Activated CD8-positive, alpha-beta memory T cell treated with anti-CD3 and anti-CD28 coated beads for 36 hours (primary cell): ENCODE data around the gene THPO. TPM values are rescaled to one million over a fixed set of nuclear protein-coding genes. Genes with fewer than 3 reads are reported as not detected.

ENCODE experiments used
- CTCF ChIA-PET: fragments of 350-600 bp; sonication (Branson Sonifier 250); formaldehyde crosslinking; loops from one replicate; lab custom pipeline; 2021; ENCODE audit warnings: antibody characterized with exemption; lab: Charles Lee
- POLR2A ChIA-PET: fragments of 350-600 bp; sonication (Branson Sonifier 250); formaldehyde crosslinking; loops from one replicate; lab custom pipeline; 2021; ENCODE audit warnings: antibody characterized with exemption; lab: Charles Lee
- total RNA-seq, 2 experiments: library from RNA; stranded (reverse); gene quantifications; one replicate each; pipeline ENCODE4 v1.2.3, GENCODE V29; 2021

THPO gene
- total RNA-seq, 2 experiments from 2014 or later: not detected

DNA sequence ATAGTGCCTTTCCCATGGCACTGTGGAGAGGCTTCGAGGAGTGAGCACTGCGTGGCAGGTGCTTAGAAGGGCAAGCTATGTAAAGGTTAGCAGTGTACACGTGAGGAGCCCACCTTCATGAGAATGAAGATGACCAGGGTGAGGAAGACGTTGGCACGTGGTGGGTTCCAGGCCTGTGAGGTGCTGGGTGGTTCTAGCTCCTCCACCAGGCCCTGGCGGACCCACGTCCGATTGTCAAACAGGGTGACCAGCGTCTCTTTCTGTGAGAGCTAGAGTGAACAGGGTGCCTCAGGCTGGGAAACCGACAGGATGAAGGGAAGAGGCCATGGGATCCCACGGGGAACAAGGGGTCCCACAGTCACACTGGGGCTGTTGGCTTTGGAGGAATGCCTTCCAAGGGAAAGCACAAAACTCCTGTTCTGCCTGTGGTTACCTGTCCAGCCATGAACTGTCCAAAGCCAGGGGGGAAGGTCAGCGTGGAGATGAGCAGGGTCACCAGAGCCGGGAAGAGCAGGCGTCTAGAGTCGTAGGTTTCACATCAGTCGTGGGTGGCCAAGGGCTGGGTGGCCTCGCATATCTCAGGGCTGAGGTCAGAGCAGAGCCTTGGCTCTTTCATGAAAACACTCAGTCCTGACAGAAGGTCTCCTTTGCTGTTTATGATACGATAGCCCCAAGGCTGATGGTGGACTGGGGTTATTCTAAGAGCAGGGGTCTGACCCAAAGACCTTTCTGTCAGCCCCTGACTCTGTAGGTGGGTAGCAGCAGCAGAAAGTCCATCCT is 22.6 kb downstream of the THPO start:
- CTCF ChIA-PET: interaction anchor here (0.9 to 1.8 kb wide), 4 partner anchors 10 to 158 kb away, joined by 3 to 5 read pairs (median 4); no protein-coding TSS in a partner anchor
- POLR2A ChIA-PET: no interaction called here

DNA sequence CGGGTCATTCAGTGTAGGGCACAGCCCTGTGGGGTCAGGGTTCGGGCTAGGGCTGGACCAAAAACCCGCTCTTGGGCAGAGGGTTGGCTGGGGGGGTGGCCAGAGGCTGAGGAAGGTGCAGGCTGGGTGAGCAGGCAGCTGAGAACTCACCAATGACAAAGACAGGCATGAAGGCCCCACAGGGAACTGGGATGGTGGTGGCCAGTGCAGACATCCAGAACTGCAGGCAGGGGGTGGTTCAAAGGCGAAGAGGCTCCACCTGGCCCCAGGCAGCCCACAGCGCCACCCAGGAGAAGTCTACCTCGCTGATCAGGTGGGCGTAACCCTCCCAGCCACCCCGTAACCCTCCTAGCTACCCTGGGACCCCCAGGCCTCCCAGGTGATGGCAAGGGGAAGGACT is 23.3 kb downstream of the THPO start:
- ChIA-PET CTCF (interaction anchor here (1.1 to 1.8 kb wide), 2 partner anchors 17 to 159 kb away, joined by 3 to 5 read pairs; no protein-coding TSS in a partner anchor), POLR2A (no interaction called here)

DNA sequence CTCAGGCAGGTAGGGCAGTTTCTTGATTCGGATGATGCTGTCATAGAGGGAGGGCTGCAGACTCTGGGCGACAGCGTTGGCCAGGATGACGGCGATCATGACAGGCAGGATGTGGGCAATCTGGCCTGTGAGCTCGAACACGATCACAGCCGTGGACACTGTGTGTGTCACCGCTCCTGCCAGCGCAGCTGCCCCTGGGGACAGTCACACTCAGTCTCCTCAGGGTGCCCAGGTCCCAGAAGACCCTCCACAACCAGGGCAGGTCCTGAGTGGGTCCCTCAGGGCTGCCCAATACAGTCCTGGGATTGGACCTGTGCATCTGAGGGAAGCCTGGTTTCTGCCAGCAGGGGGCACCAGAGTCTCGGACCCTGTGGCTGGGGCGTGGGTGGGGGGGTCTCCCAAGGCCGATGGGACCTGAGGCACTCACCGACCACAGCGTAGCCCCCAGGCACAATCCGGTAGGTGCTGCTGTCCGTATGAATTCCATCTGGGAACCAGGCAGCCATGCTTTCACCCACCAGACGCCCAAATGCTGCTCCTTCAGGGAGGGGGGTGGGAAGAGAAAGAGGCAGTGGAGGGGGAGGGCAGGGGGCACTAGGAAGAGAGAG is 23.8 kb downstream of the THPO start:
- CTCF ChIA-PET: interaction anchor here (0.6 to 1.8 kb wide), 13 partner anchors 8 to 196 kb away, joined by 3 to 5 read pairs (median 3); partner anchors contain the start of genes CLCN2 and POLR2H
- POLR2A ChIA-PET: interaction anchor here (1.7 kb wide), 1 partner anchor 19 kb away, joined by 3 read pairs; no protein-coding TSS in a partner anchor

DNA sequence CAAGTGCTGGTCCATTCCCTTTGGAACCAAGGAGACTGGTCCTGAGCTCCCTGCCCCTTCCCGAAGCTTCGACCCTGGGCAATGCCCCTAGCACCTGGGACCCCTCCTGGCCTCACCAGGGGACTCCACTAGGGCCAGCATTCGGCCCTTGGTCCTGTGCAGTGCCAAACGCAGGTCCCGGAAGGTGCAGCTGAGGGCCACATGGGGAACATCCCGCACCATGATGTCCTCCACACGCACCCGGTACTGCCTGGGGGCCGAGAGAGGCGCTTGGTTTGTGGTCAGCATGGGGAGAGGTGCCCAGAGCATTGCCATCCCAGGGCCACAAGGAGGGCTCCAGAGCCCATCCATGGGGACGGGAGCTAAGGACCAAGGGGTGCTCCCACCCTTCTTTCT is 24.5 kb downstream of the THPO start:
- CTCF ChIA-PET: interaction anchor here (0.6 to 1.8 kb wide), 13 partner anchors 8 to 197 kb away, joined by 3 to 5 read pairs (median 3); partner anchors contain the start of genes CLCN2 and POLR2H
- POLR2A ChIA-PET: interaction anchor here (1.7 kb wide), 1 partner anchor 18 kb away, joined by 3 read pairs; no protein-coding TSS in a partner anchor

DNA sequence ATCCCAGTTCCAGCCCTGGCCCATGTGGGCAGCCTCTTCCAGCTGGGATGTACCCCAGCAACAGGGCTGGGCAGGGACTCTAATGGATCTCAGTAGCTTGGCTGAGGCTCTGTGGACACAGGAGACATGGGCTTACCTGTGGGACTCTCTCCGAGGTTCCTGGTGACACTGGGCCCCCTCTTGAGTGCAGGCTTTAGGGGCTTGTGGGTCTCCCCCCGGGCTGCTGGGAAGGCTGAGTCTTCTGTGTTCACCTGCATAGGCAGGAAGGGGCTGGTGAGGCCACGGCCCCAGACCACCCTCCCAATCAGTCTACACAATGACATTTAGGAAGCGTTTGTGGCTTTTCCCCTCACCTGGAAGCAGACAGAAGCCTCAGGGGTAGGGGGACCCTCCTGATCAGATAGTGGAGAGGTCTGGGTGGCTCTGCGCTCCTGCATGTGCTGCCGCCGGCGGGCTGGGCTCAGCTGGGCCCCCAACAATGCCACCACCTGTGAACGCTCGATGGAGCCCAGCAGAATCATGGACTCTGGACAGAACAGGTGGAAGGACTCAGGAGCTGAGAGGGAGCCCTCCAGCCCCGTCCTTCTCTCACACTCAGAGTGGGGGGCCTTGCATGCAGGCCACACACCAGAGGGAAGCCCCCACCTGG is 25.0 kb downstream of the THPO start:
- POLR2A ChIA-PET: interaction anchor here (1.7 kb wide), 1 partner anchor 18 kb away, joined by 3 read pairs; no protein-coding TSS in a partner anchor

DNA sequence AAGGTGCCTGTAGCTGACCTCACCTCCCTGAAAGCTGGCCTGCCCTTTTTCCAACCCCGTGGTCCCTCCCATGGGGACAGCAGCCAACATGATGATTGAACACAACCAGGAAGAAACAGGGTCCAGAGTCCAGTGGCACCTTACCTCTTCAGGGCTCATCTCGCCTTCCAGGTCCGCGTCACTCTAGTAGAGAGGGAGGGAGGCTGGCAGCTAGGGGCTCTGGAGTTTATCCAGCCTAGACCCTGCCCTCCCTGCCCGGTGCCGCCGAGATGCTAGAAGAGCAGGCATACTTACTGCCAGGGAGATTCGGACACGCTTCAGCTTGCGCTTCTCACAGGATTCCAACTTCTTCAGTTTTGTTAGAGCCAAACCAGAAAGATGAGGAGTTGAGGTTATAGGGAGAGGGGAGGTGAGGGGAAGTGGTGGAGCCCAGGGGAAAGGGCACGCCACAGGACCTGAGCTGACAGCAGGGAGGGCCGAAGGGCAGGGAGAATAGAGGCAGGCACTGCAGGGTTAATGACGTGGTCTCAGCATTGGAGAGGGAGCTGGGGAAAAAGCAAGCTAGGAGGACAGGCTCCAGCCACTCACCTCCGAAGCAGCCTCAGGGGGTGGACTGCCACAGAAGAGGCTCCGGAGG is 25.7 kb downstream of the THPO start:
- ChIA-PET POLR2A (no interaction called here), CTCF (no interaction called here)

More for the DNA sequence above, 25.0 kb downstream of the THPO start:
- CTCF ChIA-PET: interaction anchor here (0.9 to 1.8 kb wide), 7 partner anchors 9 to 50 kb away, joined by 3 to 5 read pairs (median 4); partner anchors contain the start of genes CLCN2 and POLR2H

DNA sequence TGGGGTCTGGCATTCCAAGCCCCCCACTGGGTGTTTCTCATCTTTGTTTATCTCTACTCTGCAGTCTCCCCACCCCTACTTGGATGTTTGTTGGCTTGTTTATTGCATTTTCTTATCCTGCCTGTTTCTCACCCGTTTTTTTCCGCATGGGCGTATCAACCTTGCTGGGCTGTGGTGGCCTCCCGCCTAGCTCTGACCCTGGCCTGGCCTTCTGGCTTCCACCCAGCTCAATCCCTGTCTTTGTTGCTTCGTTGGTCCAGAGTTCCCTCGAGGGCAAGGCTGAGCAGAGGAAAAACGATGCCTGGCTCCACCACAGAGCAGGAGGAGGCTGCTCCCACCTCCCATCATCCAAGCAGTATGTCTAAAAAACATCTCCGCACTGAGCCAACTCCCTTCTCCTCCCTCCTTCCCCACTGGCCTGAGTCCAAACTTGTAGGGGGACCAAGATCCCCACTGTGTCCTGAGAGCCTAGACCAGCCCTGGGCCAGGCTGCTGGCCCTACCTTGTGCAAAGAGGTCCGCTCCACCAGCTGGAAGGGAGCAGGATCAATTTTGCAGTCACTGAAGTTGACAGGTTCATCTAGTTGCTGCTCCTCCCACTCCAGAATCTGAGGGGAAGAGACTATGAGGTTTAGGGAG is 26.4 kb downstream of the THPO start:
- CTCF ChIA-PET: interaction anchor here (0.6 kb wide), 1 partner anchor 11 kb away, joined by 3 read pairs; no protein-coding TSS in a partner anchor
- POLR2A ChIA-PET: interaction anchor here (0.6 kb wide), 1 partner anchor 167 kb away, joined by 4 read pairs; no protein-coding TSS in a partner anchor

DNA sequence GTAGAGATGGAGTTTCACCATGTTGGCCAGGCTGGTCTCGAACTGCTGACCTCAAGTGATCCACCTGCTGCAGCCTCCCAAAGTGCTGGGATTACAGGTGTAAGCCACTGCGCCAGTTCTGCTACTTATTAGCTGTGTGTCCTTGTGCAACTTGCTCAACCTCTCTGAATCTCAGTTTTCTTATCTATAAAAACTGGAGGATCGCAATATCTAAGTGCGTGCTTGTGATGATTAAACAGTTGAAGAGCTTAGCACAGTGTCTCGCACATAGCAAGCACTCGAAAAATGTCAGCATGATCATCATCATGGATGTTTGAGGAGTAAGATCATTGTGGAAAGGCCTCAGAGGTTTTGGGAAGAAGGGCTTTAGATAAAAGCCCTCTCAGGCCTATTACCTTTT is 27.4 kb downstream of the THPO start:
- CTCF ChIA-PET: no interaction called here
- POLR2A ChIA-PET: no interaction called here

DNA sequence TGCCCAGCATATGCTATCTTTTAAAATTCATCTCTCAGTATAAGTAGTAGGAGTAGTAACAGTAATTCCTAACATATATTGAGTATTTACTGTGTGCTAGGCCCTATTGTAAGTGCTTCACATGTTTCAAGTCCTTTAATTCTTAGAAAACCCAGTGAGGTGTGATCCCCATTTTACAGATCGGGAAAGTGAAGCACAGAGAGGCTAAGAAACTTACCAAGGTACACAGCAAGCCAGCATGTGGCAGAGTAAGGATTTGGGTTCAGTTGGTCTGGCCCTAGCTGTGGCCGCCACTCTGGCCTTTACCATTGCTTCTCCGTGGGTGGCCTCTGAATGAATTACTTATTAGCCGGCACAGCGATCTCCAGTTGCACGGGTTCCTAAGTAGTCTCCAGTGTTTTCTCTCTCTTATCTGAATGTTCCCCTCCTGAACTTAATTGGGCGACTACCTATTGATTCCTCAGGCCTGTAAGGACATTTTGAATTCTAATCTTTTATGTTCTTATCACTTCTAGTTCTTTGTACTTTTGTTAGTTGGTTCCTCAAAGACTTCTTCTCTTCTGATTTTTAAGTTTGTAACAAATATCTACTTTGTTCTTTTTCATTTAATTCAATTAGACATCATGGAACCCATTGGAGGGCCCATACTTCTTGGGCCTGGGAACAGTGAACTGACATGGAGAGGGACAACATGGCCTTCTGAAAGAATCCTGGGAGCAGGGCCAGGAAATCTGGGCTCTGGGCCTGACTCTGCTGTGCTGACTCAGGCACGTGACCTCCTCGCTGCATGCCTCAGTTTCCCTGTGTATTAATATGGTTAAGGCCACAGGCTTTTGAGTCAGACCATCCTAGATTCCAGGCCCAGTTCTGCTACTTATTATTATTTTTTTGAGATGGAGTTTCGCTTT is 28.2 kb downstream of the THPO start:
- ChIA-PET CTCF (no interaction called here), POLR2A (no interaction called here)

DNA sequence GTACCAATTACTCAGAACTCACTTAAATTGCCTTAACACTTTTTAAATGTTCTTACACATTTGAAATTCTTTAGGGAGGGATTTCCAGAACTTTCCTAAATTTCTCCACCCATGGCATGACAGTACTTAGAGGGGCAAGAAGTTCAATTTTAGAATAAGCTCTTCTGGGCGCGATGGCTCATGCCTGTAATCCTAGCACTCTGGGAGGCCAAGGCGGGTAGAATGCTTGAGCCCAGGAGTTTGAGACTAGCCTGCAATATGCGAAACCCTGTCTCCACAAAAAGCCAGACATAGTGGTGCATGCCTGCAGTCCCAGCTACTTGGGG is 30.0 kb downstream of the THPO start:
- CTCF ChIA-PET: no interaction called here

DNA sequence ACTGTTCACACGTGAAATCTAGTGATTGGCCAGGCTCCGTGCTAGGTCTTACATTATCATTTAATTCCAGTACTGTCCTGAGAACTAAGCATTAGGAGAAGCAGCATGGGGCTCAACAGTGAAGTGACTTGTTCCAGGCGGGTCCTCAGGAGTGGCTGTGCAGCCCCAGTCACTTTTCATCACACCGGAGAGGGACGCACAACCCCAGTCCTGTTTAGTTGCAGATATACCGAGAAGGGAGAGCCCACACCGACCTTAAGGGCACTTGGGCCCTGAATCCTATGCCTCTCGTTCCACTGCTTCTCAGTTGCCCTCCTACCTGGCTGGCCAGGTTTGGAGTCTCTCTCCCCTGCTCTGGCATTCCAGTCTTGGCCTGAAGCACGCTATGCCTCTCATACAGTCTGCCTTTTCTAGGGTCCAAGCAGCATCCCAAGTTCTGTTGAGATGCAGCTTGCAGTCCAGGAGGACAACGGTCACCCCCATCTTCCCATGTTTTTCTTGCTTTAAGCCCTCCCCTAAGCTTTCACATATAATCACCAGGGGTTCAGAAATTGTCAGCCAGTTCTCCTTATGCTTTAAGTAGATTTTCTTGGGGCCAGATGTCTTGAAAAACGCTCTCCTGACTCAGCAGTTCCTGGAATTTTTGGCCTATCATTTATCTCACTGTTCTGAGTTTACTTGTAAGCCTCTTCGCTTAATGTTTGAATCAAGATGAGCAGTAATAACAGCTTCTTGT is 30.5 kb downstream of the THPO start:
- POLR2A ChIA-PET: no interaction called here
- CTCF ChIA-PET: interaction anchor here (1.1 kb wide), 1 partner anchor 11 kb away, joined by 3 read pairs; no protein-coding TSS in a partner anchor

More for the DNA sequence above, 30.0 kb downstream of the THPO start:
- POLR2A ChIA-PET: no interaction called here

DNA sequence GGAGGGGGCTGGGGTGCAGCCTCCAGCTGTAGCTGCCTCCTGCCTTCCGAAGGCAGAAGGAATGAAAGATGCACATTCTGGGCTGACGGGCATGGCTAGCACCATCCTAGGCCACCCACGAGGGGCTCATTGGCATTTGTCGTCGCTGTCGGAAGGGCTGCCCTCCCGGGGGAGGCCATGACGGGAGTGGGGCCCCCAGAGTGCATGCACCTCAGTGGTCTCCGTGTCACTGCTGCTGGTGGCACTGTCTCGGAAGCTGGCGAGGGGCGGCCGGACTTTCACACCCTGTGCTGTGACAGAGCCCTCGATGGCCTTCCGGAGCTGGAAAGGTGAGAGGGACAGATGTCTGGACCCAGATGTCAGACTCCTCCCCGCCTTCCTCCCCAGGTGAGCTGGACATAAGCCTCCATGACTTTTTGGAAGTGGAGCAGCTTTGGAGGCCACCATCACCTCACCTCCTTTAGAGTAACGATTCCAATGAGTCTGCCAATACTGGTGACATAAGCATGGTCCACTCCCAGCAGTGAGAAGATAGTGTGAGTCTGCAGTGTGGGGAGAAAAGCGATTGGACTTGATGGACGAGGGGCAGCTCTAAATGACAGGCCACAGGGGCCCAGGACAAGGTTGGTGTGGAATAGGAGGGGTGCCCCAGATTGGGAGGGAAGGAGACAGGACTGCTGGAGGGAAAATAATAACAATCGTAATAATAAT is 31.4 kb downstream of the THPO start:
- ChIA-PET POLR2A (no interaction called here), CTCF (interaction anchor here (1.1 kb wide), 1 partner anchor 12 kb away, joined by 3 read pairs; no protein-coding TSS in a partner anchor)

DNA sequence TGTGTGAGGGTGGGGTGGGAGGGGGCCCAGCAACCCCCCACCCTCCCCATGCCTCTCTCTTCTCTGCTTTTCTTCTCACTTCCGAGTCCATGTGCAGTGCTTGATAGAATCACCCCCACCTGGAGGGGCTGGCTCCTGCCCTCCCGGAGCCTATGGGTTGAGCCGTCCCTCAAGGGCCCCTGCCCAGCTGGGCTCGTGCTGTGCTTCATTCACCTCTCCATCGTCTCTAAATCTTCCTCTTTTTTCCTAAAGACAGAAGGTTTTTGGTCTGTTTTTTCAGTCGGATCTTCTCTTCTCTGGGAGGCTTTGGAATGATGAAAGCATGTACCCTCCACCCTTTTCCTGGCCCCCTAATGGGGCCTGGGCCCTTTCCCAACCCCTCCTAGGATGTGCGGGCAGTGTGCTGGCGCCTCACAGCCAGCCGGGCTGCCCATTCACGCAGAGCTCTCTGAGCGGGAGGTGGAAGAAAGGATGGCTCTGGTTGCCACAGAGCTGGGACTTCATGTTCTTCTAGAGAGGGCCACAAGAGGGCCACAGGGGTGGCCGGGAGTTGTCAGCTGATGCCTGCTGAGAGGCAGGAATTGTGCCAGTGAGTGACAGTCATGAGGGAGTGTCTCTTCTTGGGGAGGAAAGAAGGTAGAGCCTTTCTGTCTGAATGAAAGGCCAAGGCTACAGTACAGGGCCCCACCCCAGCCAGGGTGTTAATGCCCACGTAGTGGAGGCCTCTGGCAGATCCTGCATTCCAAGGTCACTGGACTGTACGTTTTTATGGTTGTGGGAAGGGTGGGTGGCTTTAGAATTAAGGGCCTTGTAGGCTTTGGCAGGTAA is 32.5 kb downstream of the THPO start:
- ChIA-PET POLR2A (no interaction called here), CTCF (interaction anchor here (0.6 kb wide), 1 partner anchor 10 kb away, joined by 3 read pairs; no protein-coding TSS in a partner anchor)

DNA sequence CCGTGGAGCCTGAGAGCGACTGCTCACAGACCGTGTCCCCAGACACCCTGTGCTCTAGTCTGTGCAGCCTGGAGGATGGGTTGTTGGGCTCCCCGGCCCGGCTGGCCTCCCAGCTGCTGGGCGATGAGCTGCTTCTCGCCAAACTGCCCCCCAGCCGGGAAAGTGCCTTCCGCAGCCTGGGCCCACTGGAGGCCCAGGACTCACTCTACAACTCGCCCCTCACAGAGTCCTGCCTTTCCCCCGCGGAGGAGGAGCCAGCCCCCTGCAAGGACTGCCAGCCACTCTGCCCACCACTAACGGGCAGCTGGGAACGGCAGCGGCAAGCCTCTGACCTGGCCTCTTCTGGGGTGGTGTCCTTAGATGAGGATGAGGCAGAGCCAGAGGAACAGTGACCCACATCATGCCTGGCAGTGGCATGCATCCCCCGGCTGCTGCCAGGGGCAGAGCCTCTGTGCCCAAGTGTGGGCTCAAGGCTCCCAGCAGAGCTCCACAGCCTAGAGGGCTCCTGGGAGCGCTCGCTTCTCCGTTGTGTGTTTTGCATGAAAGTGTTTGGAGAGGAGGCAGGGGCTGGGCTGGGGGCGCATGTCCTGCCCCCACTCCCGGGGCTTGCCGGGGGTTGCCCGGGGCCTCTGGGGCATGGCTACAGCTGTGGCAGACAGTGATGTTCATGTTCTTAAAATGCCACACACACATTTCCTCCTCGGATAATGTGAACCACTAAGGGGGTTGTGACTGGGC is 33.3 kb downstream of the THPO start:
- CTCF ChIA-PET: no interaction called here
- POLR2A ChIA-PET: interaction anchor here (0.6 kb wide), 1 partner anchor 486 kb away, joined by 4 read pairs; no protein-coding TSS in a partner anchor
